HEK293 (cell line): ENCODE measurements around the gene CCL8.

Source experiments
- ZBTB20 ChIP-seq: fragments of 450-650 bp; formaldehyde crosslinking; IDR thresholded peaks from 2 replicates; pipeline ENCODE4 v1.5.1; 2016; ENCODE audit warnings: missing biosample characterization, missing genetic modification characterization
- ZNF416 ChIP-seq: fragments of 450-650 bp; formaldehyde crosslinking; IDR thresholded peaks from 2 replicates; pipeline ENCODE4 v1.5.1; 2016; ENCODE audit warnings: missing biosample characterization, missing genetic modification characterization
- ZNF843 ChIP-seq: fragments of 450-650 bp; formaldehyde crosslinking; IDR thresholded peaks from 2 replicates; pipeline ENCODE4 v1.5.1; 2016; ENCODE audit warnings: missing biosample characterization, missing genetic modification characterization
- TF ChIP-seq, protein P1 (sequence below): fragments of 450-650 bp; formaldehyde crosslinking; IDR thresholded peaks from 2 replicates; pipeline ENCODE4 v1.5.1; 2016; ENCODE audit warnings: missing biosample characterization, missing genetic modification characterization

DNA sequence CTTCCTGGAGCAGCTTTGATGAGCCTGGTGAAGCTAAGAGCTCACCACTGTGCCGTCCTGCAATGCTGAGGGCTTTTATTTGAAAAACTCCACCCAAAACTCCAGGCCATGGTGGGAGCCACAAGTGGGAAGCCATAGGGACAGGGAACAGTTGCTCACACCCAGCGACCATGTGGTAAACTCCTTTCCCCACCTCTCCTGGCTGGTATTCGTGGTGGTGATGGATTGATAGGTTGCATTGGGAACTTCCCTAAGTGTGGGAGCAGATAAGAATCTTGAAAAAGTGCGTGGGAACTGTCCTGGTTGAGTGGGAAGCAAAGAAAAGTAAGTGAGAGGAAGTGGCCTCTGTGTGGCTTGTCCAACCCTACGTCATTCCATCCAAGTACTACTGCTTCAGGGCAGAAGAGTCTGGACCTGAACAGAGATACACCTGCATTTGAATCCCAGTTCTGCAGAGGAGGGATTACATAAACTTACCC lies 44.0 kb downstream of the CCL8 start, which contains the start of gene CCL1:
- TF ChIP-seq ZBTB20 (tag by site-specific recombination), result no peak
- no peak for TF ChIP-seq ZNF416 (tag by site-specific recombination)
- TF ChIP-seq, protein P1, sequence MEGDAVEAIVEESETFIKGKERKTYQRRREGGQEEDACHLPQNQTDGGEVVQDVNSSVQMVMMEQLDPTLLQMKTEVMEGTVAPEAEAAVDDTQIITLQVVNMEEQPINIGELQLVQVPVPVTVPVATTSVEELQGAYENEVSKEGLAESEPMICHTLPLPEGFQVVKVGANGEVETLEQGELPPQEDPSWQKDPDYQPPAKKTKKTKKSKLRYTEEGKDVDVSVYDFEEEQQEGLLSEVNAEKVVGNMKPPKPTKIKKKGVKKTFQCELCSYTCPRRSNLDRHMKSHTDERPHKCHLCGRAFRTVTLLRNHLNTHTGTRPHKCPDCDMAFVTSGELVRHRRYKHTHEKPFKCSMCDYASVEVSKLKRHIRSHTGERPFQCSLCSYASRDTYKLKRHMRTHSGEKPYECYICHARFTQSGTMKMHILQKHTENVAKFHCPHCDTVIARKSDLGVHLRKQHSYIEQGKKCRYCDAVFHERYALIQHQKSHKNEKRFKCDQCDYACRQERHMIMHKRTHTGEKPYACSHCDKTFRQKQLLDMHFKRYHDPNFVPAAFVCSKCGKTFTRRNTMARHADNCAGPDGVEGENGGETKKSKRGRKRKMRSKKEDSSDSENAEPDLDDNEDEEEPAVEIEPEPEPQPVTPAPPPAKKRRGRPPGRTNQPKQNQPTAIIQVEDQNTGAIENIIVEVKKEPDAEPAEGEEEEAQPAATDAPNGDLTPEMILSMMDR (tag by site-specific recombination), result no peak
- no peak for TF ChIP-seq ZNF843 (tag by site-specific recombination)
